Fibroblast of peridontal ligament (primary cell): ENCODE measurements around the gene ITPR1.
"Not testable (repeated sequence)": the region's sequence is repeated elsewhere in the genome, so short reads cannot be mapped to it uniquely, and the experiment has no call there.

Source experiments
- DNase-seq: peaks from one replicate; pipeline ENCODE4 v3.0.0-alpha.2; 2010; ENCODE audit errors: extremely low read depth

Gene ITPR1

GRCh38 chr3:4758957-4759656 is 266.0 kb downstream of the ITPR1 start:
- DNase-seq = no peak

GRCh38 chr3:4759689-4760312 is 266.7 kb downstream of the ITPR1 start:
- DNase-seq = no peak

- no peak for DNase-seq
Observed at GRCh38 chr3:4761759-4762158, 268.6 kb downstream of the ITPR1 start.

GRCh38 chr3:4762481-4763230 is 269.5 kb downstream of the ITPR1 start:
- not testable (repeated sequence) for DNase-seq

GRCh38 chr3:4763604-4764247 is 270.6 kb downstream of the ITPR1 start:
- no peak for DNase-seq

GRCh38 chr3:4765212-4765611 is 272.1 kb downstream of the ITPR1 start:
- DNase-seq = no peak

GRCh38 chr3:4766263-4766662 is 273.1 kb downstream of the ITPR1 start:
- no peak for DNase-seq

GRCh38 chr3:4766716-4767499 is 273.8 kb downstream of the ITPR1 start:
- DNase-seq = no peak

GRCh38 chr3:4768021-4768420 is 274.9 kb downstream of the ITPR1 start:
- no peak for DNase-seq

- no peak for DNase-seq
Observed at GRCh38 chr3:4768521-4768920, 275.4 kb downstream of the ITPR1 start.

- DNase-seq = no peak
Observed at GRCh38 chr3:4770561-4770960, 277.4 kb downstream of the ITPR1 start.

- DNase-seq = no peak
Observed at GRCh38 chr3:4771243-4771642, 278.1 kb downstream of the ITPR1 start.

- peak; percentile 43 for DNase-seq
Observed at GRCh38 chr3:4772171-4772804, 279.1 kb downstream of the ITPR1 start.

GRCh38 chr3:4772858-4773257 is 279.7 kb downstream of the ITPR1 start:
- no peak for DNase-seq

GRCh38 chr3:4773583-4773982 is 280.4 kb downstream of the ITPR1 start:
- DNase-seq = no peak

GRCh38 chr3:4774531-4774930 is 281.4 kb downstream of the ITPR1 start:
- no peak for DNase-seq

- DNase-seq = no peak
Observed at GRCh38 chr3:4776399-4776979, 283.3 kb downstream of the ITPR1 start.

GRCh38 chr3:4776980-4777581 is 283.9 kb downstream of the ITPR1 start:
- peak; percentile 48 for DNase-seq

- no peak for DNase-seq
Observed at GRCh38 chr3:4778119-4778518, 285.0 kb downstream of the ITPR1 start.

- no peak for DNase-seq
Observed at GRCh38 chr3:4778740-4779139, 285.6 kb downstream of the ITPR1 start.
